C4-2B (cell line): ENCODE results near the gene RBM26.

ENCODE experiments used
- CTCF ChIP-seq: fragments of 450-650 bp; conservative IDR thresholded peaks from 2 replicates; pipeline ENCODE4 v1.5.1; 2017; ENCODE audit warnings: mild to moderate bottlenecking
- ZFX ChIP-seq: fragments of 450-650 bp; IDR thresholded peaks from 2 replicates; pipeline ENCODE4 v1.6.1; 2017

GRCh38 chr13:79270859-79271258 lies 135.2 kb downstream of the RBM26 start:
- no peak for TF ChIP-seq CTCF
- TF ChIP-seq ZFX, result no peak
